A673 (cell line): Measurements from ENCODE around the gene SERPINA4.

Experiments used
- EZH2 ChIP-seq: fragments of 200-600 bp; sonication (generic); IDR thresholded peaks from 2 replicates; pipeline ENCODE4 v1.6.1; 2017; ENCODE audit warnings: borderline replicate concordance, low read depth, mild to moderate bottlenecking, mixed read lengths, antibody characterized with exemption, low read length; ENCODE audit not compliant: poor library complexity, severe bottlenecking
- TF ChIP-seq, protein P1 (sequence below): fragments of 300-800, 200-600 bp; sonication (generic); conservative IDR thresholded peaks from 2 replicates; pipeline ENCODE4 v1.5.1; 2017; ENCODE audit warnings: low read depth, mild to moderate bottlenecking, antibody characterized with exemption, low read length, moderate library complexity, mixed read lengths

DNA sequence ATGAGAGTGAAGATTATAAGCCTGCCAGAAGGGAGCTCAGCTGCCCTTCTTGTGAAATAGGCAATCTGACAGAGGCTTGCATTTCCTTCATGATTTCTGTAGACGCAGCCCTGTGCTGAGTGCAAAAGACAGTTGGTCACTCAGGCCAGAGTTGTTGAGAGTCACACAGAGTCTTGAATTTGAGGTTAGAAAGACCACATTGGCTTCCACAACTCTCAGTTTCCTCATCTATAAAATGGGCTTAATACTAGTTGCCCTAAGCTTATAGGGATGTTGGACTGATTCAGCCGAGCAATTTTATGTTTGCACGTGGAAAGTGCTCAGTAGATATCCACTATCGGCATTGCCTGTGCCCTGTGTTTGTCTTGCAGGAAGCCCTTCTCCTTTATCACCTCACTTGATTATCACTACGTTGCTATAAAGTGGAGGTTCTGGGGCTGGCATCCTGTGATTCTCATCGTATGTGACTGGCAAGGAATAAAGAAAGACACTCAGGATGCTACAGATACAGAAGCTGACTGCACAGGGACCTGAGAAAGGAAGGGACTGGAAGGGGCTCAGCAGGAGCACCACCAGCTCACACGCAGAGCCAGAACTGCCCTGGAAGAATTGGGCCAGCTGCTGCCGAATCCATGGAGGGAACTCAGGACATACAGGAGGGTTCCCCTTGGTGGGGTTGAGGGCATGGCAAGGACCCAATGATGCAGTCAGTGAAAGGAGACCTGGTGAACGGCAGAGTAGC lies 19.8 kb upstream of the SERPINA4 start:
- TF ChIP-seq, protein P1, sequence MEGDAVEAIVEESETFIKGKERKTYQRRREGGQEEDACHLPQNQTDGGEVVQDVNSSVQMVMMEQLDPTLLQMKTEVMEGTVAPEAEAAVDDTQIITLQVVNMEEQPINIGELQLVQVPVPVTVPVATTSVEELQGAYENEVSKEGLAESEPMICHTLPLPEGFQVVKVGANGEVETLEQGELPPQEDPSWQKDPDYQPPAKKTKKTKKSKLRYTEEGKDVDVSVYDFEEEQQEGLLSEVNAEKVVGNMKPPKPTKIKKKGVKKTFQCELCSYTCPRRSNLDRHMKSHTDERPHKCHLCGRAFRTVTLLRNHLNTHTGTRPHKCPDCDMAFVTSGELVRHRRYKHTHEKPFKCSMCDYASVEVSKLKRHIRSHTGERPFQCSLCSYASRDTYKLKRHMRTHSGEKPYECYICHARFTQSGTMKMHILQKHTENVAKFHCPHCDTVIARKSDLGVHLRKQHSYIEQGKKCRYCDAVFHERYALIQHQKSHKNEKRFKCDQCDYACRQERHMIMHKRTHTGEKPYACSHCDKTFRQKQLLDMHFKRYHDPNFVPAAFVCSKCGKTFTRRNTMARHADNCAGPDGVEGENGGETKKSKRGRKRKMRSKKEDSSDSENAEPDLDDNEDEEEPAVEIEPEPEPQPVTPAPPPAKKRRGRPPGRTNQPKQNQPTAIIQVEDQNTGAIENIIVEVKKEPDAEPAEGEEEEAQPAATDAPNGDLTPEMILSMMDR: no peak
- TF ChIP-seq EZH2: no peak
